H54 (cell line): ENCODE data around the gene NYAP1.
"Not testable (repeated sequence)": the region's sequence is repeated elsewhere in the genome, so short reads cannot be mapped to it uniquely, and the experiment has no call there.

ENCODE experiments used
- DNase-seq: peaks from one replicate; pipeline ENCODE4 v3.0.0; 2011; ENCODE audit warnings: low spot score, mixed read lengths; ENCODE audit not compliant: insufficient read length
- FAIRE-seq: peaks from 3 replicates; lab custom pipeline; 2011; peaks lifted over from hg19 to GRCh38; lab: Jason Lieb, UNC
- POLR2A ChIP-seq: IDR thresholded peaks from 2 replicates; pipeline ENCODE4 v1.6.1; 2011; ENCODE audit warnings: low read depth, mild to moderate bottlenecking, low read length

Gene NYAP1

GRCh38 chr7:100540073-100540723 is 56.5 kb downstream of the NYAP1 start:
- DNase-seq (no peak), FAIRE-seq (no peak)
- no peak for TF ChIP-seq POLR2A

- FAIRE-seq, DNase-seq: not testable (repeated sequence)
Observed at GRCh38 chr7:100541309-100541708, 57.6 kb downstream of the NYAP1 start.

- FAIRE-seq (no peak), DNase-seq (no peak)
- no peak for TF ChIP-seq POLR2A
Observed at GRCh38 chr7:100543586-100543985, 59.9 kb downstream of the NYAP1 start.

- FAIRE-seq: no peak
- TF ChIP-seq POLR2A: no peak
- DNase-seq: no peak
Observed at GRCh38 chr7:100544386-100544785, 60.7 kb downstream of the NYAP1 start.
